Activated CD4-positive, alpha-beta T cell treated with anti-CD3 and anti-CD28 coated beads, Interleukin-2, amount 50 U/mL, for 1 hour (primary cell): ENCODE results near the gene TREM2.
"Not testable (repeated sequence)": the region's sequence is repeated elsewhere in the genome, so short reads cannot be mapped to it uniquely, and the experiment has no call there.

Source experiments
- DNase-seq: peaks from one replicate; pipeline ENCODE4 v3.0.0-alpha.2; 2020

Gene TREM2

DNA sequence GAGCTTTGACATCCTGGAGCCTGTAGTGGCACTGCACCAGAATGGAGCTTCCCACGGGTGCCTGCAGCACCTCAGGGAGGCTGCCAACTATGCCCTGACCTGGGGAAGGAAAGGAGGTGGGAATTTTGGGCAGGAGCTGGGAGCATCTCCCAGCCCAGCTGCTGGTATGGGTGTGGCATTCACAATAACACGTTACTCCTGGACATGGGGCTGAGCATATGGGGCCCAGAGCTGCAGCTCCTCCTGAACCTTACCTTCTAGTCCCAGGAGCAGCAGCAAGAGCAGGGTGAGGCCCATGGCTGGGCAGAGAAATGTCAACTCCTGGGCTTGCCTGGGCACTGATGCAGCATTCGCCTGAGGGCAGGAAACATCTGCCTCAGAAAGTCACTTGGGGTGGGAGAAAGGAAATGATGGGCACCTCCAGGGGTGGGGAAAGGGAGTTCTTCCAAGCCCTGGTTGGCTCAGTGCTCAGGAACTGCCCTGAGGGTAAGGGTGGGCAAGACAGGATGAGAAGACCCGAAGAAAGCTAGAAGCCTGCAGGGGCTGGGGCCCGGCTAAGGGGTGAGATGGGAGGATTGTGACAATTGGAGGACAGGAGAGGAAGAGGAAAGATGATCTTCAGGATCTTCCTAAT, 8.8 kb downstream of the TREM2 start, which contains the start of gene TREML1:
TSS of gene TREML1 (minus strand) at position 356 of the 634 bp plus-strand sequence. CDS start at position 297, 59 bp downstream.
- no peak for DNase-seq

DNA sequence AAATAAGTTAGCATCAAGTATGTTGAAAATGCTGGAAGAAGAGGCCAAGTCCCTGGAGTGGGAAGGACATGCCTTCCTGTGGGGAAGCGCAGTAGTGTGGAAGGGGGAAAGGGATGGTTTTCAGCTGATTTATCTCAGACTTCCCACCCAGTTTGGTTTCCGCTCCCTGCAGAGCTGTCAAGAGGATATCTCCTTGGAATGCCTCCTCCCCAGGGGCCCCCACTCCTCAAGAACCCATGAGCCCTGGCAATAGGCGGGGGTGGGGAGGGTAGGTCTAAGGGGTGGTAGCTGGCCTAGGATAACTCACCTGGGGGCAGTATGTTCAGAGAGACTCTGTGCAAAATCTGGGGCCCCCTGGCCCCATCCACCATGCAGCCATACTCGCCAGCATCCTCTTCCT, 9.5 kb downstream of the TREM2 start:
- DNase-seq, result no peak

DNA sequence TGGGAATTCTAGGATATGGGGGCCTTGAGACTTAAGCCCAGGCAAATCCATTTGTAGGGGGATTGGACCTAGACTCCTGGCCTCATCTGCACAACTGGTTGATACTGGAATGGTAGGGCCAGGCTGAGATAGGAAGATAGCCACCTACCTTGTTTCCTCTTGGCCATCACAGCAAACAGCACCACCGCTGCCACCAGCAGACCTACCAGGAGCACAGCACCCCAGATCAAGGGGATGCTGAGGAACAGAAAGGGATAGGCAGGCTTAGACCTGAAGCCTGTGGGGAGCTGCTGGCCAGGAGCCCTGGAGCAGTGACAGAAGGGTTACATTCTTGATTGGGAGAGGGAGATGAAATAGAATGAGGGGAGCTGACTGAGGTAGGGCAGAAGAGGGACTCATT, 12.2 kb downstream of the TREM2 start:
- DNase-seq, result no peak

DNA sequence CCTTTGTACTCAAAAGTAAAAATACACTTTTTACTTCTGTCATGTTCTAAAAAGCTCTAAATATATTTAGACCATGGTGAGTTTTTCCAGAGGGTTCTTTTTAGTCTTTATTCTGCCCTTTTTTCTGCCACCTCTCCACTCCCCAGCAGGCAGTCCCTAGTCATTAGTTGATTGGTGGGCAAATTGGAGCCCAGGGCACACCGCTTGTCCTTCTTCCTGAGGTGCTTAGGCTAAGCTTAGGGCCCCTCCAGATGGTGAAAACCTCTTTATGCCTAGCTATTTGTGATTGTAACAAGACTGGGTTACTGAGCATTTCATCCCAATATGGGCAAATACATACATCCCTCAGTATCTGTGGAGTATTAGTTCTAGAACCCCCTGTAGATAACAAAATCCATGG, 15.0 kb downstream of the TREM2 start:
- DNase-seq, result no peak

DNA sequence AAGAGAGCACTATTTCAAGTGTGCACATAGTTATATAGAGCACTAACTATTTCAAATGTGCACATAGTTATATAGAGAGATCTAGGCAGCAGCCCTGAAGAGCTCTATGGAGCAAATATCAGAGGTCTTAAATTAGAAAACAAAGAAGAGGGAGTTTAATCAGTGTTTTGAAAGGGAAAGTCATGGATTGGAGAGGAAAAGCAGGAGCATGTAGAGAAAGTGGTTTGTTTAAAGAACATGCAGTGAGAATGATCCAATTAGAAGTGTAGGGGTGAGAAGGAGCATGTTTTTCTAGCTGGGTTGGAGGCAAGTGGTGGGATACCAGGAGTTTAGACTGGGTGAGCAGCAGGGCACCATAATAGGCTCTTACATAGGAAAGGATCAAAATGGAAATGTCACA, 26.0 kb downstream of the TREM2 start:
- no peak for DNase-seq

DNA sequence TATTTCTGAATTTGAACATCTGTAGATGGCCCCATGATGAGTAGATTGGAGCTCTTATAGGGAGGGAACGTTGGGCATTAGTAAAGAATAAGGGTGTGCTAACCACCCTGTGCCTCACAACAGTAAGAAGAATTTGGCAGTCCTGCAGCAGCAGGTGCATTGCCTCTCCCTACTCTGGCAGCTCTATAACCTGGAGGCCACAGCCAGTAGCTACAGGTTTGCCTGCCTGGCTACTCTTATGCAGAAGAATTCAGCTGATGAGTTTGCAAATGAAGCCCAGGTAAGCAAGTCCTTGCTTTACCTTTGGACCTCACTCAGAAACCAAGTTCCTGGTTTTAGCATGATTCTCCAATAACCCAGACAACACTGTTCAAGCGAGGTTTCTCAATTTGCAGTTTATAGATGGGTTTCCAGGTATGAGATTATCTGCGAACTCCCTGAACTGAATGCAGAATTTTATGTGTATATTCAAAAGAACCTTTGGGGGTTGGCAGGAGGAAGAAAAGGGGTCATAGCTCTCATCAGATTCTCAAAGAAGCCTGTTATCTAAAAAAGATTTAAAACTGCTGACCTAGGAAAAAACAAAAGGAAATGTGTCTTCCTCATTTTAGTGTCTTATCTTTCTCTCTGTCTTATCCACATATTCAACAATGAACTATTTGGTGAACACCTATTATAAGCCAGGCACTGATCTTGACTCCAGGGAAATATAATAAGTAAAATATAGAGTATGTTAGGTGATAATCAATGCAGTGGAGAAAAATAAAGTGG, 27.7 kb downstream of the TREM2 start:
- DNase-seq, result no peak

DNA sequence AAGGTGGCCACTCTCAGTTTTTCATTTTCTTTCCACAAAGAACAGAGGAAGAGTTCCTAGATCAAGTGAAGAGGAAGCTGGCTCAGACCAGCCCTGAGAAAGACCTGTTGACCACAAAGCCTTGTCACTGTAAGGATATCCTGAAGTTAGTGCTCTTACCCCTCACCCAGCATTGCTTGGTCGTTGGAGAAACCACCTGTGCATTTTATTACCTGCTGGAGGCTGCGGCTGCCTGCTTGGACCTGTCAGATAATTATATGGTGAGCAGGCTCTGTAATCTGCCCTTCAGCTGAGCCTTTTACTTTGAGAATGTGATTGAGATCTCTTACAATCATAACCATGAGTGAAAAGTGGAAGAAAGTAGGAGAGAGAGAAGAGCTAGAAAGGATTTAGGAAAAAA, 30.7 kb downstream of the TREM2 start:
- no peak for DNase-seq

DNA sequence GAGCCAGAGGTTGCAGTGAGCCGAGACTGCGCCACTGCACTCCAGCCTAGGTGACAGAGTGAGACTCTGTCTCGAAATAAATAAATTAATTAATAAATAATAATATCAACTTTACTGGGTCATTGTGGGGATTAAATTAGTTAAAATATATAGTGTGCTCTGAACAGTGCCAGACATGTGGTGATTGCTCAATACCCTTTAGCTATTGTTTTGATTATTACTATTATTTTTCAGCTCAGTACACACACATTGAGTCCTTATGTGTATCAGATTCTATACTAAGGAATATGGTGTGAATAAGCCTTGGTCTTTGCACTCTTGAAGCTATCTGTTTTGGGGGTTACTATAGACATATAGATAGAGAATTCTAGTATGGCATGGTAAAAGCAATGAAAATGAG, 37.6 kb downstream of the TREM2 start:
- DNase-seq, result no peak

DNA sequence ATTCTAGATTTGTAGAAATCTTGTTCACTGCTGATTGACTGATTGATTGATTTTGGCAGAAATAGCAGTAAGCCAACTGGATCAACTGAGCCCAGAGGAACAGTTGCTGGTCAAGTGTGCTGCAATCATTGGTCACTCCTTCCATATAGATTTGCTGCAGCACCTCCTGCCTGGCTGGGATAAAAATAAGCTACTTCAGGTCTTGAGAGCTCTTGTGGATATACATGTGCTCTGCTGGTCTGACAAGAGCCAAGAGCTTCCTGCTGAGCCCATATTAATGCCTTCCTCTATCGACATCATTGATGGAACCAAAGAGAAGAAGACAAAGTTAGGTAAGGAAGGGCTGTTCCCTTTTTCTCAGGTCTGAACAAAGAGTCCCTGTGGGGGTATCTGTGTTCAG, 40.0 kb downstream of the TREM2 start:
- no peak for DNase-seq

DNA sequence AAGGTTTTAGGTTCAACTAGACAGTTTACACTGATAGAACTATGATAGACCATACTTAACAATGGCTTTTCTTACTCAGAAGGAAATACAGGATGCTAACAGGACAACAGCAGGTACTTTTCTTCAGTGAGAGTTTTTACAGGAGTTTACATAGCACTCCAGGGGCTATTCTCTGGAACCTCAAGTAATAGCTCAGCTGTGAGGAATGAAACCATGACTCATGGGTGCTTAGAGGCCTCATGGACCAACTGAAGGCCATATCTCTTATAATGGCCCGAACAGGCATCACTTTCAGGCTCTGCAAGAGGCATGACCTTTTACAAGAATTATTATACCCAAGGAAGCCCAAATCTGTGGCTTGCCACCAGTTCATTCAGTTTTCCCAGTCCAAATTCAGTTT, 40.5 kb downstream of the TREM2 start:
- DNase-seq, result no peak

DNA sequence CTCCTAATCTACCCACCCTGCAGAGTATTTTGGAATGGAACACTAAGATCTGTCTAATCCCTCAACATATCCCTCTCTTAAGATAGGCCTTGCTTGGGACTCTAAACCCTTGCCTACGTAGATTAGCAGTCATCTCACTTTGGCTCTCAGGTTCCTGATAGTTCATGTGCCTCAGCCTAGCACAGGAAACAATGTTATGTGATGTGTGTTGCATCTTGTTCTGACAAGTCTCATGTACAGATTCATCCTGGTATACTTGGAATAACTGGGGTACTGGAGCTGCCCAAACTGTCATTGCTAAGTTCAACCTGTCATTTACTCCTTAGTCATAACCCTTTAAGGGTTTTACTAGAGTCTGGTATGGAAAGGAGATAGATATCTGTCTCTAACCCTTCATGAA, 42.9 kb downstream of the TREM2 start:
- DNase-seq, result no peak

DNA sequence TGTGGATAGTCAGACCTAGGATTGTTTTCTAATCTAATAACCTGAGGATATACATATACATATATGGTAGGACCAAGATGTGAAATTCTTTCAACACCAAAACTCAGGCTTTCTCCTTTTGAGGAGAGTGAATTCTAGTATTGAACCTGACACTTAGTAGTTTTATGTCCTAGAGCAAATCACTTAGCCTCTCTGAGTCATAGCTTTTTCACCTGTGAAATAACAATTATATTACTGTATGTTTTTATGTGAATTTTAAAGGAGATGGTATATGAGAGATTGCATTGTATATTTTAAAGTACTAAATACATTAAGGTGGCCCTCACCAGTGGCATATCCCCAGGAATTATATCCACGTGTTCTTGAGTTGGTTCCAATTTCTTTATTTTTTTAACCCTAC, 43.4 kb downstream of the TREM2 start:
- DNase-seq, result no peak

DNA sequence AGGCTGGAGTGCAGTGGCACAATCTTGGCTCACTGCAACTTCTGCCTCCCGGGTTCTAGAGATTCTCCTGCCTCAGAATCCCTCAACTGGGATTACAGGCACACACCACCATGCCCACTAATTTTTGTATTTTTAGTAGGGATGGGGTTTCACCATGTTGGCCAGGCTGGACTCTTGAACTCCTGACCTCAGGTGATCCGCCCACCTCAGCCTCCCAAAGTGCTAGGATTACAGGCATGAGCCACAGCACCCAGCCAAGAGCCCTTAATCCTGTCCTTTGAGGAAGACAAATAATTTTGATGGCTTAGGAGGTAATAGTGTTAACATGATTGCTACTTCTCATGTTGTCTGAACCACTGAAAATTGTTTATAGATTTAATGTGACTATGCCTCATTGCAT, 47.9 kb downstream of the TREM2 start:
- not testable (repeated sequence) for DNase-seq

DNA sequence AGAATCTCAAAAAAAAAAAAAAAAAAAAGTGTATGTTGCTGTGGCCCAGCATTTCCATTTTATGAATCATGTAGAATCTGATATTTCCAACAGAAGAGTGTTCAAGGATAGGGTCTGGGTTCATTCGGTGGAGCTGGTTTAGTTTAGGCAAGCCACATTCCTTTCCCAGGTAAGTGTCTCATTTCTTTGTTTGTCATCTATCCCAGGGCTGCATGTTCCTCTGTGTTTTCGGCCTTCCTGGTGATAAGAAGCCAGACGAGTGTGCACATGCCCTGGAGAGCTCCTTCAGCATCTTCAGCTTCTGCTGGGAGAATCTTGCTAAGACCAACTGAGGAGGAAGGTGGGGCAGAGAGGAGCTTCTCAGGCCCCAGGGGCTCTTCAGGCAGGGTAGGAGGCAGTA, 51.9 kb downstream of the TREM2 start:
- DNase-seq, result no peak
